Measurements from ENCODE around the gene RASSF8.

Gene RASSF8

DNA sequence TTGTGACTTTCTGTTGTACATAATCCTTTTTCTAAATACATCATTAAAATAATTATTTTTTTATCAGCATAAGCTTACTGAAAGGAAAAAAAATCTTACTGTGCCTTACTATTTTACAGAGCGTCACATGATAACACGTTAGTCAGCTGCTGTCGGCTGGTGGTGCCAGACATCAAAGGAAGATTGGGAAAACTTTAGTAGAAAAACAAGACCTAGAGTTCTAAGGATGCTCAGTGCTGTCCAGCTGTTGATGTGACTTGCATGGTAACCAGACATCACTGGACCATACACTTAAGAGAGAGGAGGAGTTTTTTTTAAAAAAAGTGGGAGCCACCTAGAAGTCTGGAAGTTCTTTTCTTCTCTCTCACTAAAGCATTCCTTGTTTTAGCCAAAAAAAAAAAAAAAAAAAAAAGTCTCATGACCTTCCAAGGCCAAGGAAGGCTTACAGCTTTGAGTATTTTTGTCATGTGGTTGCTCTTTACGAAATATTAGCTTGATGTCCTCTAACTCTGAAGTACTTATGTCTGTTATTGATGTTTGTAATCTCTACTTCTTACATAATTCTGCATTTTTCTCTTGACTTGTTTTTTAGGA, 4.5 kb downstream of the RASSF8 start:
- no peak for DNase-seq

DNA sequence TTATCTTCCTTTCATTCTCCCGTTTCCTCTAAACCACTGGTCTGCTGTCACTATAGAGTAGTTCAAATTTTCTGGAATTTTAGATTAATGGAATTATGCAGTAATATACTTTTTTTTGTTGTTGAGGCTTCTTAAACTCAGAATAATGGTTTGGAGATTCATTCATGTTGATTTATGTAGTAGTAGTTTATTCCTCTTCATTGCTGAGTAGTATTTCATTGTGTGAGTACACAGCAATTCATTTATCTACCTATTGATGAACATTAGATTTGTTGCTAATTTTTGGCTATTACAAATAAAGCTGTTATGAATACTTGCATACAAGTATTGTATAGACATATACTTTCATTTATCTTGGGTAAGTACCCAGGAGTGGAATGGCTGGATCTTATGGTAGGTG, 7.2 kb downstream of the RASSF8 start:
- DNase-seq, result no peak

DNA sequence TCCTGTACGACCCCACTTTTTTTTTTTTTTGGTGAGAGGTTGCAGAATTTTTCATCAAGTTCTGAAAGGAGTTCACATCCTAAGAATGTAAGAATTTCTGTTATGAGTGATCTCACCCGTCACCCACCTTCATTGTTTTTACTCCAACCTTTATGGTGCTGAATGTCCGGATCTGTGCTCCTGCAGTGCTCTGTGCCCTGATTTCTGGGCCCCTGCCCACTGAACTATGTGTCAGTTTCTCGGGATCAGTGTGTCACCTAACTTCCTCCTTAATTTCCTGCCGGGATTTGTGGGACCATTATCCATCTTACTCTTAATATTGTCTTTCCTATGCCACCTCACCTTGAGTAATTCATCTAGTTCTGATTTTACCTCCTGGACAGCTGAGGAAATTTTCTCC, 11.6 kb downstream of the RASSF8 start:
- DNase-seq, result no peak

- DNase-seq, result no peak
Measured at GRCh38 chr12:25970916-25971653, 12.6 kb downstream of the RASSF8 start.

DNA sequence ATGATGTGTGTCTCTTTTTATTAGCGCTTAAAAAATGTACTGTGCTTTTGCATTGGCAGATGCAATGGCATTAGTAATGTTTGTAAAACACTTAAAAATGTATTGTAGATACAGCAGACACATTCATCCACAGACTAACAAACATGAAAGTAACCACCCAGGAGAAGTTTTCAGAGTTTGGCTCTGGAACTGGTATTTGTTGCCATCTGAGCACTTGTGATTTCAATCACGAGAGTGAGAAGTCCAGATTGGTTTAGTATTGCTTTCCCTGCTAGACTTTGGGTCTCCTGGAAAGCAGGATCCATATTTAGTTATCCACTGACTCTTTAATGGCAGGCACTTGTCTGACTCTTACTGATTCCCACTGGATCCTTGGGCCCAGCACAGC, 13.2 kb downstream of the RASSF8 start:
- no peak for DNase-seq

- DNase-seq, result no peak
Measured at GRCh38 chr12:25972783-25973182, 14.3 kb downstream of the RASSF8 start.

- no peak for DNase-seq
Measured at GRCh38 chr12:25975179-25975578, 16.7 kb downstream of the RASSF8 start.

GRCh38 chr12:25975682-25976081, 17.2 kb downstream of the RASSF8 start:
- no peak for DNase-seq

DNA sequence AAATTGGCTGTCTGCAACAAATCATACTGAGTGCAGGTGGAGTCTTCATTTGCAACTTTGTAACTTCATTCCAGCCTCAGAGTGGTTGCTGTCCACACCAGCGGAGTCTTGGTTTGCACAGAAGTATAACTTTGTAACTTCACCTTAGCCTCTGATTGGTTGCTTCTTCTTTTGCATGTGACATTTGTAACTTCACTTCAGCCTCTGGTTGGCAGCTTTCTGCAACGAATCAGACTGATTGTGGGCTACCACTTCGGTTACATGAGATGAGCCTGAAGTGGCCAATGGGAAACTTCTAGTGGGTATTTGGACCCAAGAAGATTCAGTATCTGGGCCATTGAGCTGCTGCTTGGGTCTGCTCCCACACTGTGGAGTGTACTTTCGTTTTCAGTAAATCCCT, 17.8 kb downstream of the RASSF8 start:
- no peak for DNase-seq

- DNase-seq, result no peak
Measured at GRCh38 chr12:25977047-25977446, 18.6 kb downstream of the RASSF8 start.

GRCh38 chr12:25979059-25979458, 20.6 kb downstream of the RASSF8 start:
- DNase-seq, result no peak

DNA sequence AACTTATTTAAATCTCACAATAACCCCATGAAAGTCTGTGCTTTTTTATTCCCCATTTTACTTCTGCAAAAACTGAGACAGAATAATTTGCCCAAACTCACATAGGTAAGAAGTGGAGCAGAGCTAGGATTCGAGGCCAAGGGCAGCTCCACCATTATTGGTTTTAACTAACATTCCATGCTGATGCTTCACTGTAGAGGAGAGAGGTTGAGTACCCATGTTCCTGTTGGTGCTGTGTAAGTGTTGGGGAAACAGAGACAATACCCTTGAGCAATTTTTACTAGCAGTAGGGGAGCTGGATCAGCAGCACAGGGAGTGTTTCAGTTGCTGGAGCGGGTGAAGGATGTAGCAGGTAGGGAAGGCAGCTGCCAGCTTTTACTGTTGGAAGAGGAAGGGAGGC, 21.1 kb downstream of the RASSF8 start:
- DNase-seq, result no peak

GRCh38 chr12:25980035-25980434, 21.6 kb downstream of the RASSF8 start:
- no peak for DNase-seq

GRCh38 chr12:25981597-25981996, 23.1 kb downstream of the RASSF8 start:
- no peak for DNase-seq

- DNase-seq, result no peak
Measured at GRCh38 chr12:25982416-25982815, 23.9 kb downstream of the RASSF8 start.

DNA sequence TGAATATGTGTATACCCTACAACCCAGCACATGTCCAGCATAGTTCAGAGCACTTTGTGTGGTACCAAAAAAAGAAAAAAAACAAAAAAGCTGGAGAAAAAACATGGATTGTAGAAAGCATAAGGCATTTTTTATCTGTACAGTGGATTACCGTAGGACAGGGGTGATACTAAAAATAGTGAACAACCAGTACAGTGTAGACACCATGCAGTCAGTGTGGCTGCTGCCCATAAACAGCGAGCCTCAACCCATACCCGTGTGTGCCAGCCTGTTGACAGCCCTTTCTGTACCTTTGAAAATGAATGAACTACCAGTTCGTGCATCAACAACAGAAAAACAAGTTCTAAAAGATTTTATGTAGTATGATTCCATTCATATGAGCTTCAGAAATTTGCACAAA, 25.1 kb downstream of the RASSF8 start:
- DNase-seq, result no peak

DNA sequence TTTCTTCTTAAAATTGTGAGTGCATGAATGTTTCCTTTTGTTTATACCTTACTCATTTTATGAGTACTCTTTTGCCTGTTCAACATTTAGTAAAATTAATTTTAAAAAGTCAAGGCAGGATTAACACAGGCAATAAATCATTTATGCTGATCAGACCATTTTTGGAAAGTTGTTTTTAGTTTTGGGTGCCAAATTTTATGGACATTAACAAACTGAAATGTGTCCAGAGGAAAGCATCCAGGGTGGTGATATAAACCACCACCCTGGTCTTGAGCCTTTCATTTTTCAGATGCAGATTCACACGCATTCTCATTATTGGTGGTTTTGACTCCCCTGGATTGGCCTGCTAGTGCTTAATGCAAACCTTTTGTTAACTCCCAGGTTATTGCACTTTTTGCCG, 26.3 kb downstream of the RASSF8 start:
- no peak for DNase-seq

DNA sequence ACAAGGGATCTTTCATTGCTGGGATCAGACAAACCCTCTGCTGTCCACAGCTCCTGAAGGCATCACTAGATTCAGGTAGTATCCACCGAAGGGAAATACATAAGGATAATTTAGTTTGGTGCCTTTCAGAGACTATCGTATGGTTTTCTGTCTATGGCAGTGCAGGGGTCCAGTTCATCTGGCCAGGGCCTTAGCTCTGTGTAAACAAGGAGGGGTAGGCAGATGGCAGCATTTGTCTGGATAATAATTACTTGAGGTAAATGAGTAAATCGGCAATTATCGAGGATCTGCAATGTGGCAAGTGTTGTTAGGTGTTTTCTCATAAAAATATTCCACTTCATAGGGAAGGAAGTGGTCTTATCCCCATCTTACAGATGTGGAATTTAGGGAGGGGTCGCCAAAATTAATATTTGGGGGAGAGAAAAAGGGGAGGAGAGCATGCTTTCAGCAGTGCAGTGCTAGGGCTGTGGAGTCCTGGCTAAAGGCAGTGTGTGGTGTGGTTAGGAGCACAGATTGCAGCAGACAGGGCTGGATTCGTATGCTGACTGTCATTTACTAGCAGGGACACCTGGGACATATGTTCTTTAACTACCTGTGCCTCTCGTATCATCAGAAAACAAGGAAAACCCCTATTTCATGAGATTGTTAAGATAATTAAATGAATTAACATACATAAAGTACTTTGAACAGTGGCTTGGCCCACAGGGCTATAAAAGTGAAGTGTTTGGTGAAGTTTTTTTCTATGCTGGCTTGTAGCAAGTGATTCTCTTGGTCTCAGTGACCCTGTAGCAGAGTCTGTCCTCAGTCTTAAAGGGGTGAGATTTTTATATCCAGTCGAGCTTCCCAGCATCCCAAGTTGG, 27.1 kb downstream of the RASSF8 start:
- no peak for DNase-seq

GRCh38 chr12:25986180-25986579, 27.7 kb downstream of the RASSF8 start:
- DNase-seq, result no peak

GRCh38 chr12:25988505-25988904, 30.0 kb downstream of the RASSF8 start:
- DNase-seq, result no peak

- DNase-seq, result no peak
Measured at GRCh38 chr12:25990495-25990894, 32.0 kb downstream of the RASSF8 start.

- DNase-seq, result no peak
Measured at GRCh38 chr12:25992026-25992782, 33.7 kb downstream of the RASSF8 start.

All from stimulated activated CD8-positive, alpha-beta memory T cell treated with anti-CD3 and anti-CD28 coated beads, Interleukin-4, amount 100 ng/mL, for 48 hours (primary cell).